Hepatic stellate cell (primary cell): ENCODE measurements around the gene PLD3.
"Not testable (repeated sequence)": the region's sequence is repeated elsewhere in the genome, so short reads cannot be mapped to it uniquely, and the experiment has no call there.

ENCODE experiments used
- DNase-seq: peaks from one replicate; pipeline ENCODE4 v3.0.0; 2011; ENCODE audit warnings: low spot score

The PLD3 gene

GRCh38 chr19:40365613-40366401, 17.3 kb downstream of the PLD3 start:
- DNase-seq = peak; percentile 93

GRCh38 chr19:40366697-40367561, 18.4 kb downstream of the PLD3 start:
- DNase-seq = no peak

GRCh38 chr19:40367577-40368434, 19.3 kb downstream of the PLD3 start:
- DNase-seq = no peak

DNA sequence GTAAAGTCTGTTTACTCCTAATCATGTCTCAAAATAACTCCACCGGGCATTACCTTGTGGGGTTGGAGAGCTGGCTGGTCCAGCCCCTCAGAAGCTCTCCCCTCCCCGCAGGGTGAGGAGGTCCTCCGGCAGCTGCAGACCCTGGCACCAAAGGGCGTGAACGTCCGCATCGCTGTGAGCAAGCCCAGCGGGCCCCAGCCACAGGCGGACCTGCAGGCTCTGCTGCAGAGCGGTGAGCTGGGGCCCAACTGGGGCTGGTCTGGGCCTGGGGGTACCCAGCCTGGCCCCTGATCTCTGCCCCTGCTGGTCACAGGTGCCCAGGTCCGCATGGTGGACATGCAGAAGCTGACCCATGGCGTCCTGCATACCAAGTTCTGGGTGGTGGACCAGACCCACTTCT, 21.3 kb downstream of the PLD3 start:
- DNase-seq = no peak

GRCh38 chr19:40370253-40370652, 21.8 kb downstream of the PLD3 start:
- not testable (repeated sequence) for DNase-seq

- DNase-seq = no peak
These were observed 22.7 kb downstream of the PLD3 start for GRCh38 chr19:40370997-40371801.

- no peak for DNase-seq
These were observed 23.3 kb downstream of the PLD3 start for GRCh38 chr19:40371802-40372122.

DNA sequence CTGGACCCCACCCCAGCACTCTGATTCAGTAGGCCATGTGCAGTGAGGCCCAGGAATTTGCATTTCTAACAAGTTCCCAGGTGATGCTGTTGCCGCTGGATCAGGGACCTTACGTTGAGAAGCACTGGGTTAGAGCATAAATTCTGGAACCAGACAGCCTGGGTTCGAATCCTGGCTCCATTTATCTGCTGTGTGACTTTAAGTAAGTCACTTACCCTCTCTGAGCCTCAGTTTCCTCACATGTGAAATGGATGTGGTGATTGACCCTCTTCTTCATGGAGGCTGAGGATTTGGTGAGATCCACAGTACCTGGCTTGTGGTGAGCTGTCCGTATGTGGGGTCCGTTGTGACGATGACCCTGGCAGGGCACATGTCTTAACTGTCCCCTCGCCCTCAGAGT, 25.6 kb downstream of the PLD3 start:
- no peak for DNase-seq

DNA sequence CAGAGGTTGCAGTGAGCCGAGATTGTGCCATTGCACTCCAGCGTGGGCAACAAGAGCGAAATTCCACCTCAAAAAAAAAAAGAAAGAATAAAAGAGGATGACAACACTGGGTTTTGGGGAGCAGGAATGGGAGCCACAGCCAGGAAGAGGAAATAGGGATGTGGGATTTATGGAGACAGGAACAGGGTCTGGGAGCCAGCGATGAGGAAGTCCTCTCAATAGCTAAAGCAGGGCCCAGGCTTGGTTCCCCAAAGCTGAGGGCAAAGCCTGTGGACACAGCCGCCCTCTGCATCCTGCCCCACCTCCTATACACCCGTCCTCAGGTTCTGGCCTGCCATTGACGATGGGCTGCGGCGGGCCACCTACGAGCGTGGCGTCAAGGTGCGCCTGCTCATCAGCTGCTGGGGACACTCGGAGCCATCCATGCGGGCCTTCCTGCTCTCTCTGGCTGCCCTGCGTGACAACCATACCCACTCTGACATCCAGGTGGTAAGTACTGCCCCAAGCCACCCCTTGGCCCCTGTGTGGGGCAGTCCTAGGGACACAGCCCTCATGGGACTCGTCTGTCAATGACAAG, 27.9 kb downstream of the PLD3 start:
- no peak for DNase-seq

DNA sequence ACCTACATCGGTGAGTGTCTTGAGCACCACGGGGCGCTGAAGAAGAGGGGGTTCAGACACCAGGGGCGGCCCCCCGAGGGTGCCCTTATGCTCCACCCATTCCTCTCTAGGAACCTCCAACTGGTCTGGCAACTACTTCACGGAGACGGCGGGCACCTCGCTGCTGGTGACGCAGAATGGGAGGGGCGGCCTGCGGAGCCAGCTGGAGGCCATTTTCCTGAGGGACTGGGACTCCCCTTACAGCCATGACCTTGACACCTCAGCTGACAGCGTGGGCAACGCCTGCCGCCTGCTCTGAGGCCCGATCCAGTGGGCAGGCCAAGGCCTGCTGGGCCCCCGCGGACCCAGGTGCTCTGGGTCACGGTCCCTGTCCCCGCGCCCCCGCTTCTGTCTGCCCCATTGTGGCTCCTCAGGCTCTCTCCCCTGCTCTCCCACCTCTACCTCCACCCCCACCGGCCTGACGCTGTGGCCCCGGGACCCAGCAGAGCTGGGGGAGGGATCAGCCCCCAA, 29.4 kb downstream of the PLD3 start:
- DNase-seq = no peak

DNA sequence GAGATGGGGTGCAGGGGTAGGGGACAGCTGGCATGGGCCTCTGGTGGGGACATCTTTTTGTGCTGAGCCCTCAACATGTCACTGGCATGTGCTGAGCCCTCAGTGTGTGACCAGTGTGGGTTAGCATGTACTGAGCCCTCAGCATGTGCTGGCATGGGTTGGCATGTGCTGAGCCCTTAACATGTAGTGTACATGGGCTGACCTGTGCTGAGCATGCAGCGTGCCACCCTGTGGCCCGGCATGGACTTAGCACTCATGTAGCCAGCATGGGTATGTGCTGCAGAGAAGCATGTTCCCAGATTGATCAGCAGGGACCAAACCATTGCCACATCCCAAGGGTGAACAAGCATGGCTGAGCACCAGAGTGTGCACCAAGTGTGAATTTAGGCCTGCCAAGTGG, 30.0 kb downstream of the PLD3 start:
- no peak for DNase-seq

DNA sequence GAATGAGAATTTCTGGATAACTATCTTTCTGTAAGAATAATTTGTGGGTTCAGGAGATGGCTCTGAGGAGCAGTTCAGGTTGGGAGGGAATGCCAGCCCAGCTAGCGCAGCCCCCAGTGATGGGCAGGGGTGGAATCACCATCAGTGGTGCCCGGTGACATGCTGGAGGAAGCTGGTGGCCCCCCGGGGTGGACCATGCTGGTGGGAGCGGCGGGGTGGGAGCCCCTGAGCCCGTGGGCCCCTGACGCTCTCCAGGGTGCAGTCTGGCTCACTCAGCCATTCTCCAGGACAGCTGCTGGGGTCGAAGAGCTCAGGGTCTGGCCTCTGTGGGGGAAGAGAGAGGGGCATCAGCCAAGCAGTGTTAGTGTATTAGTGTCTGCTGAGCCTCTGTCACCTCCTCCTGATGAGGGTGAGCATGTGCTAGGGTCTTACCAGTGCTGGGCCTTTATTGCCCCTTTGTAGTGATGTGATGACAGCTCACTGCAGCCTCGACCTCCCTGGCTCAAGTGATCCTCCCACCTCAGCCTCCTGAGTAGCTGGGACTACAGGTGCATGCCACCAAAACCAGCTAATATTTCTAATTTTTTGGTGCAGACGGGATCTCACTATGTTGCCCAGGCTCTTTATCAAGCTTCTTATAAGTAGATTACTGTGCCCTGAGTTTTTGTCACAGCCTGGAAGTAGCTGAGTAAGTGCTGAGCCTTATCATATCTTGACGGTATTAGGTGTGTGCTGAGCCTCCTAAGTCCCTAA, 31.1 kb downstream of the PLD3 start:
- DNase-seq = no peak

GRCh38 chr19:40380199-40381037, 31.9 kb downstream of the PLD3 start:
- DNase-seq = no peak

DNA sequence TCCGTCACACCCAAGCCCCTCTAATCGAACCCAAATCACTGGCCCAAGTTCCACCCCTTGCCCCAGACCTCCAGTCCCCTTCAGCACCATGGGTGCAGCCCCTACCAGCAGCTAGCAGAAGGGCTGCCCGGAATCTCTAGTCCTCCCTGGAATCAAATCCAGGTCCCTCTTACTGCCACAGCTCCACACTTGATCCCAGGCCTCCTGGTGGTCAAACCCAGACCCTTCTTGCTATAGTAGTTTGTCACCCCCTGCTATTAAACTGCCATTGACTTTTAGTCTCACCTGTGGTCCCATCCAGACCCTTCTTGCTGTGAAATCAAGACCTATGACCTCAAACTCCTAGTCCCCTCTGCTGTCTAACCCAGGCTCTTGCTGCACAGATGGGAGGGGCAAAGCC, 32.8 kb downstream of the PLD3 start:
- DNase-seq = no peak

GRCh38 chr19:40383668-40384248, 35.3 kb downstream of the PLD3 start:
- no peak for DNase-seq

GRCh38 chr19:40387155-40387554, 38.7 kb downstream of the PLD3 start:
- no peak for DNase-seq

DNA sequence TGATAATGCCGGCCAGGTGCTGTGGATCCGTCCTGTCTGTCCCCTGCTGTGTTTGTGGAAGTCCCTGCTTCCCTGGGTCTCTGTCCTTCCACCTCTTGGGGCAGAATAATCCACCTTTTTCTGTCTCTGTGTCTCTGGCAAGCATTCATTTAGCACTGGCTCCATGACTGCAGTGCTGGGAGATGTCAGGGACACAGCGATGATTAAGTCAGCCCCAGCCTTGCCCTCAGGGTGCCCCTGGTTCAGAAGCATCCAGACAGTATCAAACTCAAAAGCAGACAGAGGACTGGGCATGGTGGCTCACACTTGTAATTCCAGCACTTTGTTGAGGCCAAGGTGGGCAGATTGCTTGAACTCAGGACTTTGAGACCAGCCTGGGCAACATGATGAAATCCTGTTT, 40.0 kb downstream of the PLD3 start:
- DNase-seq = no peak

- DNase-seq = no peak
These were observed 41.0 kb downstream of the PLD3 start for GRCh38 chr19:40389404-40390083.
